GM18517 (cell line): Measurements from ENCODE around the gene GUK1.
A peak's percentile ranks its signal among the peaks of the same experiment; 100 is the strongest.
"Not testable (repeated sequence)": the region's sequence is repeated elsewhere in the genome, so short reads cannot be mapped to it uniquely, and the experiment has no call there.

Experiments
- ATAC-seq: cut with Tn5 transposase; IDR thresholded peaks from one replicate; pipeline ENCODE4 v1.9.1; 2021; ENCODE audit warnings: mild to moderate bottlenecking, moderate library complexity; ENCODE audit not compliant: unreplicated experiment

Gene GUK1

DNA sequence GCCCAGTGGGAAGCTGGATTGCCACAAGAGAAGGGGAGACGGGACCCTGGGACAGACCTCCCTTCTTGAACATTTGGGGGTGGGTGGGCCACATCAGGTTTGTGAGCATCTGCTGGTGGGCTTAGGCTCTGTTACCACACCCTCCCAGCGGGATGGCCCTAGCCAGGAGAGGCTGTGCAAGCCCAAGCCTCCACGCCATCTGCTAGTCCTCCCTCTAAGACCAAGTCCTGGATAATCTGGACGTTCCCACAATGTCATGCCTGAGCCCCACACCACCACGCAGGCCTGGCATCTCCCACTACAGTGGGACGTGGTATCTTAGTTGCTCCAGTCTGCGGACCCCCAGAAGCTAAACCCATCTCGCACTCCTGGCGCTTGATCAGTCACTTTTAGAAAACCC lies 21.8 kb downstream of the GUK1 start:
- ATAC-seq: no peak

DNA sequence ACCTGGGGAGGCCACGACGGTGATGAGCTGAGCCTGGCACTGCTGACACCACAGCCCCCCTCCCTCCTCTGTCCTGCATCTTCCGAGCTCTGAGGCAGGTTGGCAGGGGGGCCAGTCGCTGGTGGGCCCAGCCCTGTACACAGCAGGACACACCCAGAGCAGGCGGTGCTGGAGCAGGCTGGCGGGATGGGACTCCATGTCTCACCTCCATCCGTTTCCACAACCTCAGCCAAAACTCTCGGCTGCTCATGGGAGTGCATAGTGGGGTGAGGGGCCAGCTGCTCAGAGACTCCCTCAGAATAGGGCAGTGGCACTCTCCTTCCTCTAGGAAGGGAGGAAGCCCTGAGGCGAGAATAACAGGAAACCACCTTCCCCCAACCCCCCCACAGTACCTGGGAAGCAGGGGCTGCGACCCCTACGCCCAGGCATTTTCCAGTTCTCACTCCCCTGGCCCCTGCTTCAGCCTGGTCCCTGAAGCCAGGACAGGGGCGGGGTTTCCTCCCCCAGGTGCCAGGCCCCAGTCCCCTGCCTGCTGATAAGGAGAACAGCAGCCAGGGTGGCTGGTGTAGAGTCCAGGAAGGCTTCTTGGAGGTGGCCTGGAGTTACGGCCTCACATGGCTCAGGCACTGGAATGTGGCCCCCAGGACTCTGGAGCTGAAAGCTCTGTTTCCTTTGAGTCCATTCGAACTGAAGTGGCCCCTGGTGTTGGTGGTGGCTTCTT lies 22.4 kb downstream of the GUK1 start:
- ATAC-seq: no peak

DNA sequence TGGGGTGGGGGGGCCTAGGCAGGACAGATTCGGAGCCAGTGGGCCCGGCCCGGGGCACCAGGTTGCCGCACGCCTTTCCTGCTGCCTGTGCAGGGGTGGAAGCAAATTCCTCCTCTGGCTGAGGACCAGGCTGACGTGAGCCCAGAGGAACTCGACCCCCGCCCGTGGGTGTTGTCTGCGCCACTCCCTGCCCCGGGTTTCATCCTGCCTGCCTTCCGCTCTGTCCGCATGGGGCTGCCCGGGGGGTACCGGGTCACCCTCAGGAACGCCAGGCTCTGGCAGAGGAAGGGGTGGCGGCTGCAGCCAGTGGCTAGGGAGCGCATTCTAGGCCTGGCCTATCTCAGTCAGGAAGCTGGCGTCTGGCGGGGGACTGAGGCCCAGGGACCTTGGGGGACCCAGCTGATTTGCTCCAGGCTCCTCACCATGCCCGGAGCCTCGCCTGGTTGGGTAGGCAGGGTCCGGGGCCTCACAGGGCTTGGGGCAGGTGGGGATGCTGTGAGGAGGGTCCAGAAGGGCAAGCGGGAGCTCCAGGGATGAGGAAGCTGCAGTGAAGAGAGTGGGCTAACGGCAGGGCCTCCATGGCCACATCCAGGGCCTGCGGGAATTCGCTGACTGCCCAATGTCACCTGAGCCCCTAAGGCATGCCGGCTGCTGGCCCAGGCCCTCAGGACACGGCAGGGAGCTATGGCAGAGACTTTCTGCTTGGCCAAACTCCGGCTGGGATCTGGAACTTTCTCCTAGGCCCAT lies 23.1 kb downstream of the GUK1 start:
- ATAC-seq: no peak

DNA sequence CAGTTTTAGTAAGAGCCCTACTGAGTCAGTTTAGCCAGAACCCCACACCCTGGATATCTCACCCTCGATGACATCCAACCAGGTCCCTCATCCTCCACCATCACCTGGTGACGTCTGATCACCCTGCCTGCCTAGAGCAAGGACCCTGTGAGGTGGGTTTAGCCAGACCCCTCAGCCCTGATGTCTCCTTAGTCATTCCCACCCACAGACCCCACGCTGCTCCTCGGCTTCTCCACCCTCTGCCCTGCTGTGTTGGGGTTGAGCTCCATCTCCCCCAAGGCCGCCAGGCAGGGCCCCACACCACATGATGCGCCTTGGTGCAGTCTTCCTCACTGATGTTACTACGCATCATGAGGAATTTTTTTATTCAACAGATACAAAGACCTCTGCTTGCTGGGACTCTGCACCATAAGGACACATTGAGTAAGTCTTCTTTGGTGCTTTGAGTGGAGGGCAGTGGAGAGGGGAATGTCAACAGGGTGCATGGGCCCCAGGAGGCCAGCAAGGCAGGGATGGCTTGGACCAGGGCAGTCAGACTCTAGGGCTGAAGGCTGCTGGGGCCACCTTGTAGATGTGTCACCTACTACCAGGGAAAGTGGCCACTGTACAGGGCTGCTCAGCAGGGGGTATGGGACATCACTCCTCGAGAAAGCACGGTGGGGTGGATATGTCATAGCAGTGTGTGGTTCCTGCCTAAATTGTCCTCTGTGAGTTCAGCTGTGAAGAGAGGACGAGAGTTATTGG lies 23.9 kb downstream of the GUK1 start:
- ATAC-seq: no peak

DNA sequence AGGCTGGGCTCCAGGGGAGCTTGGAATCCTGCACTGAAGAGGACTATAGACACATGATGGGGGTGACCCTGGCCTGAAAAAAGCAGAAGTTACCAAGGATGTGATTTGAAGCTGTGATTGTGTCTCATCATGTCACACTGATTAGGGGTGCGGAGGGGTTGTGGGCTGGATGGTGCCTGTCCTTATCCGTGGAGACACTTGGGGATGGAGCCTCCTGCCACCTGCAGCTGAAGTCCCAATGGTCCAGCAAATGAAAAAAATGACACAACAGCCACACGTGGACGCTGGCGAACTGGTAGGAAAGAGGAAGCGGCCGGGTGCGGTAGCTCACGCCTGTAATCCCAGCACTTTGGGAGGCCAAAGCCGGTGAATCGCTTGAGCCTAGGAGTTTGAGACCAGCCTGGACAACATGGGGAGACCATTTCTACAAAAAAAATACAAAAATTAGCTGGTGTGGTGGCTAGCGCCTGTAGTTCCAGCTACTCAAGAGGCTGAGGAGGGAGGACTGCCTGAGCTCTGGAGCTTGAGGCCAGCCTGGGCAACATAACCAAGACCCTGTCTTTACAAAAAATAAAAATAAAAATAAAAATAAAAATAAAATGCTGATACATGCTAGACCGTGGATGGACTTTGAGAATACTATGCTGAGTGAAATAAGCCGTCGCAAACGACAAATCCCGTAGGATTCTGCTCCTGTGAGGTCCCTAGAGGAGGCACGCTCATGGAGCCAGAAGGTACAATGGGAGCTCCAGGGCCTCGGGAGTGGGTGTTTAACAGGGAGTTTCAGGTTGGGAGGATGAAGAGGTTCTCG lies 24.7 kb downstream of the GUK1 start:
- peak; percentile 5 for ATAC-seq

DNA sequence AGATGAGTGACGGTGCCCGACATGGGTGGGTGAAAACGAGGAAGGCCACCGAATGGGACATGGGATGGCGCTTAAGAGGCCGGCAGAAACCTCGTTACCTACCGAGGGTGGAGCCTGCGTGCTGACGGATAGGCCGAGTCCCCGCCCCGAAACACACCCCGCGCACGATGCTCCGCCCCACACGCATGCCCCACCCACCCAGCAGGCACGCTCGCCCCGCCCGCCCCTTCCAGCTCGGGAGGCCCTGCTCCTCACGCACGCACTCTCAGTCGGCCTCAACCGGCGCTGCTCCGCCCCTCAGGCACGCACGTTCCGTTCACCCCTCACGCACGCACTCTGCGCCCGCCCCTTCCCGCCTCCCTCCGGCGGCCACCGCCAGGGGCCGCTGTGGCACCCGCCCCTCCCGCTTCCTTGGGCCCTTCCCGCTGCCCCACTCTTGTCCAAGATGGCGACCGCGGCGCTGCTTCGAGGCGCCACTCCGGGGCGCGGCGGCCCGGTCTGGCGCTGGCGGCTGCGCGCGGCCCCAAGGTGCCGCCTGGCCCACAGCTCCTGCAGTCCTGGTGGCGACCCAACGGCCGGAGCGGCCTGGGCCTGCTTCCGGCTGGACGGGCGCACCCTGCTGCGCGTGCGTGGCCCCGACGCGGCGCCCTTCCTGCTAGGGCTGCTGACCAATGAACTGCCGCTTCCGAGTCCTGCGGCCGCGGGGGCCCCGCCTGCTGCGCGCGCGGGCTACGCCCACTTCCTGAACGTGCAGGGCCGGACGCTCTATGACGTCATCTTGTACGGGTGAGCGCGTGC lies 25.5 kb downstream of the GUK1 start, which contains the start of gene IBA57:
TSS of gene IBA57 (plus strand) at position 433 of the 798 bp plus-strand sequence. CDS start at position 446, 13 bp downstream.
- ATAC-seq: peak; percentile 84

DNA sequence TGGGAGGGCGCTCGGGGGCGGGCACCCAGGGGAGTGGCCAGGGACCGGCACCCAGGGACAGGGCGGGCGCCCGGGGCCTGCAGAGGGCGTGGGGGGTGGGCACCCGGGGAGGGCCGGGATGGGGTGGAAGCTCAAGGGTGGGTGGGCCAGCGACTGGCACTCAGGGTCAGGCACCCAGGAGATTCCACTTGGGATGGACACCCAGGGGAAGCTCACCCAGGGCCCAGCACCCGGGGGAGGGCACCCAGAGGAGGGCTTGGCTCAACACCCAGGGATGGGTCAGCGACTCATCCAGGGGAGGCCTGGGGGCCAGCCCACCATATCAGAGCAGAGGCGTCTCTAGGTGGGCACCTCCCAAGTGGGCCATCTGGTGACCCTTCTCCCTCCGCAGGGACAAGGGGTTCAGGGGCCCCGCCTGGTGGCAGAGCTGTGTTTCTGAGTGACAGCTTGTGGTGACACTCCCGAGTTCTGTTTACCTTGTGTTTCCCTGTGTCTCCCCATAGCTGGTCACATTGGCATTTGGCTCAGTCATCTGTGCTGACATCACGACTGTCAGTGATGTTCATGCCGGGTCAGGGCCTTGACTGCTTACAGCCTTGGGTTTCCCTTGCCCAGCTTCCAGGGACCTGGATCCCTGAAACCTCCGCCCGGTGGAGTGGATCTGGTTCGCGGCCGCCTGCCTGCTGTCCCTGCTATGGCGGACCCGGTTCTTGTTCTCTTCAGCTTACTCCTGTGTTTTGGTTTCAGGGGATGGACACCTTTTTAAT lies 26.3 kb downstream of the GUK1 start:
- peak; percentile 14 for ATAC-seq

DNA sequence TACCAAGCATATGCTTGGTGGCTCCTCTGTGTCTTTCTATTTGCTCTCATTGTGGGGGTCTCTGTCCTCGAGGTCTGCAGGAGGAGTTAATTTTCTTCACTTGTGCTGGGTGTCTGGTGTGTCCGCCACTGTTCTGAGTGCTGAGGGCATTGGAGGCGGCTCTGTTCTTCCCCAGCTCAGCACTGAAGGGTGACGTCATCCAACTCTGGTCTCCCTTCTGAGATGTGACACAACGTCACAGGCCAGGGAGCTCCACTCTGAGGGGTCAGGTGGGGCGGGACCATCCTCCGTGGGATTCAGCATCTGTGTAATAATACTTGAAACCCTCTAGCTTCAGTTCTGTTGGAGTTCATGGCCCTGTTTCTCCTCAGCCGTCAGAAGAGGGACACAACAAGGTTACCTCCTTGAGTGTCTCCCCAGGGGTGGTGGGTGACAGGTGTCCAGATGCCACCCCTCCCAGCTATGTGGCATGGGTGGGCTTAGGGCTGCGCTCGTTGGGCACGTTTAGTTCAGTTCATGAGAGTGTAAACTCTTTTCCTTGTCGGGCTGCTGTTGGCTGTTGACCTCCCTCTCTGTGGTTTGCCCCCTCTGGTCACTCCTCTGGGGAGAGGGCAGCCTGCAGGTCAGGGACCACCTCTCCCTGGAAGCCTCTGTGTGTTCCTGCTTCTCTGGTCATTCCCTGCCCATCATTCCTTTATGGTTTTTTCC lies 28.6 kb downstream of the GUK1 start:
- ATAC-seq: no peak

DNA sequence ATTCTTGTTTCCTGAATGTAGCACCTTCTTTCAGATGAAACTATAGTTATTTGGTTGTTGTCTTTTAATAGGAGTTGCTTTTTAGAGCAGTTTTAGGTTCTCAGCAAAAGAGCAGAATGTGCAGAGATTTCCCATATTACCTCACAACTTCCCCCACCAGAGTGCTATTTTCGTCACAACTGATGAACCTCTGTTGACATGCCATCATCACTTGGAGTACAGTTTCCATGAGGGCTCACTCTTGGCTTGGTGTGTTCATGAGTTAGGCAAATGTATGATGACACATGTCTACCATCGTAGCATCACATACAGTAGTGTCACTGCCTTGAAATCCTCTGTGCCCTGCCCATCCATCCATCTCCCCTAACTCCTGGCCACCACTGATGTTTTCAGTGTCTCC lies 29.3 kb downstream of the GUK1 start:
- ATAC-seq: no peak

DNA sequence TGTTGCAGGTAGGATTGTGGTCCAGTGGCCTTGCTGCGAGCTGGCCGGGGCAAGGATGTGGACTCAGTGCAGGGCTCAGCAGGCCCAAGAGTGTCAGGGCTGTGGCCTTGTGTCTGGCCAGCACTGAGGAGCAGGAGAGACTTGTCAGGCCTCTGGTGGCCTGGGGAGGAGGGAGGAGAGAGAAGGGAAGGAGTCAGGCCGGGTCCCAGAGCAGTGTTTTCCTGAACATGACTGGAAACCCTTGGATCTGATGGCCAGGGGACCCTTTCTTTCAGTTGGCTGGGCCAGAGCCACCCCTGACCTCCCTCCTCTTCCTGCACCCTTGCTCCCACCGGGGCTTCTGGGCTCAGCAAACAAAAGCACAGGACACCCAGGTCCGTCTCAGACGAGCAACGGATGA lies 30.6 kb downstream of the GUK1 start:
- ATAC-seq: no peak

DNA sequence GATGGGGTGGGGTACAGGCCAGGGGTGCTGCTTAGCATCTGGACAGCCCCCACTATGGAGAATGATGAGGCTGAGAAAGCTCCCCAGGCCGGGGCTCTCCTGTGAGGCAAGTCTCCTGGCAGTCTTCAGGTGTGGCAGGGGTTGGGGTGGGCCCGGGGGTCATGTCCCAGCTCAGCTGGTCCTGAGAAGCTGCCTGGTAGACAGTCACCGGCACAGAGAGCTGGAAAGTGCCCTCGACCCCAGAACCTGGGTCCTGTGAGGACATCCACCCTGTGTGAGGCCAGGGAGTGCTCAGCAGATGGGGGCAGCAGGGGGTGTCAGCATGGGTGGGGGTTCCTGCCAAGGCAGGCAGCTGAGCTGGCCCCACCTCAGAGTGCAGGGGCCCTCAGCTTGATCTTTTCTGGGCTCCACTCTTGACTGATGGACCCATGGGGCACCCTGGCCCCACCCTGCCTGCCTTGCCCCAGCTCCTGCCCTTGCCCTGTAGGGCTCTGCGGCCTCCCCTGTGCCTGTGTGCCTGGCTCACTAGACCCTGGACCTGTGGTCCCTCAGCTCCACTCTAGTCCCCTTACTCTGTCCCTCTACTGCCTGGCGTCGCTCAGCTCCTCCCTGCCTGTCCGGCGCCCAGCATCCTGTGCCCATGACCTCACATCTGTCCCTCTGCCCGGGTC lies 31.3 kb downstream of the GUK1 start:
- no peak for ATAC-seq

DNA sequence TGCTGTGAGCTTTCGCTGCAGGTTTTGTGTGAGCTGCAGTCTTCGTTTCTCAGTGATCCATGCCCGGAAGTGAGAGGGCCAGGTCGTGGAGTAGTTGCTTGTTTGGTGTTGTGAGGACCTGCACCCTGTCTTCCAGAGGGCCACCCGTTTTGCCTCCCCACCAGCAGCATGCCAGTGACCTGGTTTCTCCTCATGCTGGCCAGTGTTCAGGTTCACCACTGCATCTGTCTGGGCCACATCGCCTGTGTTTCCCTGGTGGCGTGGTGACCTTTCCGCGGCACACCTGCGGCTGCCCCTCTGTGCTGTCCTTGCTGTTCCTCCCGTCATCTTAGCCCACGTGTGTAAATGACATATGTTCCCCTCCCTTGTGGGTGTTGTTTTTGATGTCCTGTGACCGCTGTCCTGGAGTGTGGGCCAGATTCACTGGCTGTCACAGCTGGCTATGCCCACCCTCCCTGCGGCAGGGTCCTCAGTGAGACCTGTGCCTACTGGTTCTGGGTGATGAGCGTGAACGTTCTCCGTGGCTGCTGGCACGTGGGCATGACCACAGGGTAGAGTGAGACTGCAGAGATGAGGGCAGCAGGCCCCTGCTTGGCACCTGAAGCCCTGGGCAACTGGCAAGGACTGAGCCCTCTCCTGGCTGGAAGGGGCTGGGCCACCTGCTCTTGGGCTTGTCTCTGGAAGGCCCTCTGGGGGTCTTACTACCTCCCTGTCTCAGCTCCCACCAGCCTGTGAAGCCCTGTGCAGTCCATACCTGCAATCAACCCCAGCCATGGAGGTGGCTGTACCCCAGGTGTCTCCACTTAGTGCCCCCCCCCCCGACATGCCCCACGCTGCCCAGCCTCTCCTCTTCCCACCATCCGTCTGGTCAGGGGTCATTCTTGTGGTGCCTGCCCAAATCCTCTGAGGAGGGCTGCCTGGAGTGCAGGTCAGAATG lies 32.8 kb downstream of the GUK1 start:
- ATAC-seq: no peak

DNA sequence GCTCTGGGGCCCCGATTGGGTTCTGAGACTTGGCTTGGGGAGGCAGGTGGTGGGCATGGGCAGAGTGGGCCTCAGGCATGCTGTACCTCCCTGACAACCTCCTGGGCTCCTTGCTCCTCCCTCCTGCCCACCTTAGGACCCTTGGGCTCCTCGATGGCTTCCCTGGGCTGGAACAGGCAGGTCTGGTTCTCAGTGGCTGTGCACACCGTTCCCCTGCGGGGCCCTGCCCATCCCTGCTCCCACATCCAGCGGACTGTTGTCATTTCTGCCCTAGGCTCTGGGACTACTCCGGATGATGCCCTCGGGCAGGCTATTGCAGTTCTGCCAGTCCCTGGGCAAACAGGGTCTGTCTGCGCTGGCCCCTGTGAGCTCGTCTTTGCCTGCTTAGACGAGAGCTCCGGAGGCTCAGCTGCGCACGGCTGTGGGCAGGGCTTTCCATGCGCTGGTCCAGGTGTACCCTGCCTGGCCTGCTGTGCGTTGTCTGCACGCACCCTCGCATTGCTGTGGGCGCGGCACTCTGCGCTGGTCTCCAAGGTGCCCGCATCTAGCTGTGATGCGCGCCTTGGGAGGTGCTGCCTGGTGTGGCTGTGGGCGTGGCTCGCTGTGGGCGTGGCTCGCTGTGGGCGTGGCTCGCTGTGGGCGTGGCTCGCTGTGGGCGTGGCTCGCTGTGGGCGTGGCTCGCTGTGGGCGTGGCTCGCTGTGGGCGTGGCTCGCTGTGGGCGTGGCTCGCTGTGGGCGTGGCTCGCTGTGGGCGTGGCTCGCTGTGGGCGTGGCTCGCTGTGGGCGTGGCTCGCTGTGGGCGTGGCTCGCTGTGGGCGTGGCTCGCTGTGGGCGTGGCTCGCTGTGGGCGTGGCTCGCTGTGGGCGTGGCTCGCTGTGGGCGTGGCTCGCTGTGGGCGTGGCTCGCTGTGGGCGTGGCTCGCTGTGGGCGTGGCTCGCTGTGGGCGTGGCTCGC lies 33.7 kb downstream of the GUK1 start:
- not testable (repeated sequence) for ATAC-seq

DNA sequence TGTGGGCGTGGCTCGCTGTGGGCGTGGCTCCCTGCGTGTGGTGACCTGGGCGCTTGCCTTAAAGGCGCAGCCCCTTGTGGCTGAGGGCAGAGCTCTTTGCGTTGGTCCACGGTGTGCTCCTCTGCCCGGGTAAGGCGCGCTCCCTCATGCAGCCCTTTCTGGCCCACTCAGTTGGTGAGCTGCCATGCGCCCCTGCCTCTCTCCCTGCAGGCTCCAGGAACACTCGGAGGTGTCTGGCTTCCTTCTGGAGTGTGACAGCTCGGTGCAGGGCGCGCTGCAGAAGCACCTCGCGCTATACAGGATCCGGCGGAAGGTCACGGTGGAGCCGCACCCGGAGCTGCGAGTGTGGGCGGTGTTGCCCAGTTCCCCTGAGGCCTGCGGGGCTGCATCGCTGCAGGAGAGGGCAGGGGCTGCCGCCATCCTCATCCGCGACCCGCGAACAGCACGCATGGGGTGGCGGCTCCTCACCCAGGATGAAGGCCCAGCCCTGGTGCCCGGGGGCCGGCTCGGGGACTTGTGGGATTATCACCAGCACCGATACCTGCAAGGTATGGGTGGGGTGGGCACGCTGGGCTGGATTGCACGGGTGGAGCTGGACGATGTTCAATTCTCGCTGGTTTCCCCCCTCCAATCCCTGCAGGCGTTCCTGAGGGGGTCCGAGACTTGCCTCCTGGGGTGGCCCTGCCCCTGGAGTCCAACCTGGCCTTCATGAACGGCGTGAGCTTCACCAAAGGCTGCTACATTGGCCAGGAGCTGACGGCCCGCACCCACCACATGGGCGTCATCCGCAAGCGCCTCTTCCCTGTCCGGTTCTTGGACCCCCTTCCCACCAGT lies 34.6 kb downstream of the GUK1 start:
- ATAC-seq: no peak
